Spinal cord (tissue), 10 donors: ENCODE data around the gene SRCIN1. TPM values are rescaled to one million over a fixed set of nuclear protein-coding genes. Genes with fewer than 3 reads are reported as not detected.

Experiments
- DNase-seq, 6 donors: peaks; one replicate each; pipeline versions ENCODE4 v3.0.0 to v3.0.0-alpha.2; 2013 to 2015; ENCODE audit warnings: low spot score in 6 of 6, low read depth in 4 of 6
- H3K27ac ChIP-seq: one replicate; pipeline ENCODE4 v1.5.1; 2013; ENCODE audit warnings: low read depth, low read length, control low read depth
- H3K27me3 ChIP-seq: one replicate; pipeline ENCODE4 v1.6.1; 2013; ENCODE audit warnings: low read length; ENCODE audit not compliant: control insufficient read depth, insufficient read depth
- H3K36me3 ChIP-seq: one replicate; pipeline ENCODE4 v1.6.1; 2013; ENCODE audit warnings: low read length; ENCODE audit not compliant: control insufficient read depth, insufficient read depth
- H3K4me1 ChIP-seq: one replicate; pipeline ENCODE4 v1.6.1; 2013; ENCODE audit warnings: low read length; ENCODE audit not compliant: control insufficient read depth, insufficient read depth
- H3K4me3 ChIP-seq: one replicate; pipeline ENCODE4 v1.5.1; 2013; ENCODE audit warnings: low read depth, low read length, control low read depth
- H3K9me3 ChIP-seq: one replicate; pipeline ENCODE4 v1.6.1; 2013; ENCODE audit warnings: low read length; ENCODE audit not compliant: control insufficient read depth, insufficient read depth
- WGBS: methylation state at CpG from one replicate; pipeline ENCODE4 v1.1.5; 2013; ENCODE audit warnings: missing lambda C conversion rate; ENCODE audit not compliant: insufficient coverage; 5-methylcytosine and 5-hydroxymethylcytosine counted together
- polyA plus RNA-seq, 2 donors: library from polyadenylated mRNA; unstranded; fragments of 120-200 nt; gene quantifications; one replicate each; pipeline ENCODE4 v1.2.1, GENCODE V29; 2013; ENCODE audit not compliant: insufficient read length in 2 of 2
- total RNA-seq, 2 donors: library from RNA; depleted of rRNA in 1 of 2; stranded (reverse); fragments of 120-200 nt in 1 of 2; fragments of >200 nt in 1 of 2; gene quantifications; one replicate each; pipeline versions ENCODE4 v1.2.3 to v1.2.4, GENCODE V29; 2013 to 2014
- donor health status: healthy.

Gene SRCIN1
- total and polyA plus RNA-seq, 4 donors, result 16.0 to 79.4 (median 44.1) TPM

- Histone ChIP-seq H3K27me3 (no peaks in the 10 kb centered on the region), H3K9me3 (no peaks in the 10 kb centered on the region), H3K27ac (no peak overlapping the region), H3K4me3 (no peak overlapping the region), H3K4me1 (no peaks in the 10 kb centered on the region), H3K36me3 (peaks cover 84% of the 10 kb centered on the region)
- 85% methylated on average over 19 of the region's 20 CpGs for WGBS
- no peak for DNase-seq
Observed at GRCh38 chr17:38543403-38544174, 62.2 kb downstream of the SRCIN1 start.

- no peak overlapping the region for H3K4me3 ChIP-seq
- 86% methylated on average over 8 of the region's 8 CpGs for WGBS
- no peaks in the 10 kb centered on the region for H3K9me3 ChIP-seq
- no peaks in the 10 kb centered on the region for H3K4me1 ChIP-seq
- H3K27me3 ChIP-seq, result no peaks in the 10 kb centered on the region
- H3K27ac ChIP-seq, result no peak overlapping the region
- no peak for DNase-seq
- H3K36me3 ChIP-seq, result peaks cover 71% of the 10 kb centered on the region
Observed at GRCh38 chr17:38542286-38542685, 63.5 kb downstream of the SRCIN1 start.

GRCh38 chr17:38541281-38541680 lies 64.5 kb downstream of the SRCIN1 start:
- Histone ChIP-seq H3K4me1 (no peaks in the 10 kb centered on the region), H3K36me3 (peaks cover 64% of the 10 kb centered on the region), H3K4me3 (no peak overlapping the region), H3K9me3 (no peaks in the 10 kb centered on the region), H3K27ac (no peak overlapping the region), H3K27me3 (no peaks in the 10 kb centered on the region)
- no peak for DNase-seq
- WGBS, result 86% methylated on average over 11 of the region's 11 CpGs

GRCh38 chr17:38540514-38541045 lies 65.2 kb downstream of the SRCIN1 start:
- peaks cover 60% of the 10 kb centered on the region for H3K36me3 ChIP-seq
- no peak overlapping the region for H3K4me3 ChIP-seq
- WGBS, result 97% methylated on average over 7 of the region's 11 CpGs
- no peaks in the 10 kb centered on the region for H3K4me1 ChIP-seq
- no peak for DNase-seq
- no peaks in the 10 kb centered on the region for H3K9me3 ChIP-seq
- no peak overlapping the region for H3K27ac ChIP-seq
- no peaks in the 10 kb centered on the region for H3K27me3 ChIP-seq

- no peaks in the 10 kb centered on the region for H3K27me3 ChIP-seq
- no peak for DNase-seq
- 83% methylated on average over 8 of the region's 8 CpGs for WGBS
Observed at GRCh38 chr17:38539386-38539785, 66.4 kb downstream of the SRCIN1 start.

GRCh38 chr17:38538906-38539305 lies 66.8 kb downstream of the SRCIN1 start:
- 89% methylated on average over 7 of the region's 9 CpGs for WGBS
- peaks cover 46% of the 10 kb centered on the region for H3K36me3 ChIP-seq
- no peaks in the 10 kb centered on the region for H3K4me1 ChIP-seq

More at GRCh38 chr17:38539386-38539785, 66.4 kb downstream of the SRCIN1 start:
- Histone ChIP-seq H3K9me3 (no peaks in the 10 kb centered on the region), H3K27ac (no peak overlapping the region), H3K36me3 (peaks cover 51% of the 10 kb centered on the region), H3K4me3 (no peak overlapping the region), H3K4me1 (no peaks in the 10 kb centered on the region)

GRCh38 chr17:38536661-38537060 lies 69.1 kb downstream of the SRCIN1 start:
- Histone ChIP-seq H3K9me3 (no peaks in the 10 kb centered on the region), H3K36me3 (peaks cover 29% of the 10 kb centered on the region), H3K27ac (no peak overlapping the region), H3K4me3 (no peak overlapping the region), H3K27me3 (no peaks in the 10 kb centered on the region), H3K4me1 (peaks cover 7% of the 10 kb centered on the region)
- 89% methylated on average over 1 of the region's 4 CpGs for WGBS
- no peak for DNase-seq

More at GRCh38 chr17:38538906-38539305, 66.8 kb downstream of the SRCIN1 start:
- Histone ChIP-seq H3K9me3 (no peaks in the 10 kb centered on the region), H3K27ac (no peak overlapping the region), H3K27me3 (no peaks in the 10 kb centered on the region), H3K4me3 (no peak overlapping the region)
- no peak for DNase-seq

GRCh38 chr17:38535886-38536285 lies 69.9 kb downstream of the SRCIN1 start:
- Histone ChIP-seq H3K9me3 (no peaks in the 10 kb centered on the region), H3K4me1 (peaks cover 11% of the 10 kb centered on the region)

GRCh38 chr17:38534498-38534885 lies 71.3 kb downstream of the SRCIN1 start:
- H3K27ac ChIP-seq, result no peak overlapping the region

More at GRCh38 chr17:38535886-38536285, 69.9 kb downstream of the SRCIN1 start:
- no peak for DNase-seq
- Histone ChIP-seq H3K27ac (no peak overlapping the region), H3K4me3 (no peak overlapping the region), H3K36me3 (peaks cover 25% of the 10 kb centered on the region), H3K27me3 (no peaks in the 10 kb centered on the region)
- WGBS, result 74% methylated on average over 8 of the region's 8 CpGs

More at GRCh38 chr17:38534498-38534885, 71.3 kb downstream of the SRCIN1 start:
- Histone ChIP-seq H3K36me3 (peaks cover 15% of the 10 kb centered on the region), H3K9me3 (no peaks in the 10 kb centered on the region), H3K4me1 (peaks cover 20% of the 10 kb centered on the region), H3K27me3 (no peaks in the 10 kb centered on the region), H3K4me3 (no peak overlapping the region)
- DNase-seq, result no peak
- WGBS, result 82% methylated on average over 5 of the region's 7 CpGs
